WTC11 (cell line): Measurements from ENCODE around the gene LBH. TPM values are rescaled to one million over a fixed set of nuclear protein-coding genes. Genes with fewer than 3 reads are reported as not detected.

Experiments used
- ATAC-seq: fragments of 200-7000 bp; cut with Tn5 transposase; 2 replicates; pipeline ENCODE4 v1.10.0; 2021; ENCODE audit warnings: mild to moderate bottlenecking, moderate library complexity
- CTCF ChIA-PET: fragments of 300-600 bp; sonication (Branson Sonifier 250); formaldehyde crosslinking; loops from one replicate; lab custom pipeline; 2021; ENCODE audit warnings: antibody characterized with exemption; lab: Charles Lee
- POLR2A ChIA-PET: fragments of 350-600 bp; sonication (Branson Sonifier 250); formaldehyde crosslinking; loops from one replicate; lab custom pipeline; 2021; ENCODE audit warnings: antibody characterized with exemption; lab: Charles Lee
- DNase-seq: peaks from one replicate; pipeline ENCODE4 v3.0.0; 2021; ENCODE audit warnings: low spot score
- H3K27ac Mint-ChIP-seq: 2 replicates; pipeline ENCODE4 v1.8.0; 2021; ENCODE audit warnings: mixed read lengths
- H3K27me3 Mint-ChIP-seq: 2 replicates; pipeline ENCODE4 v1.8.0; 2021; ENCODE audit warnings: low read depth, mild to moderate bottlenecking, moderate library complexity, mixed read lengths
- H3K36me3 Mint-ChIP-seq: 2 replicates; pipeline ENCODE4 v1.8.0; 2021; ENCODE audit warnings: mixed read lengths
- H3K4me1 Mint-ChIP-seq: 2 replicates; pipeline ENCODE4 v1.8.0; 2022; ENCODE audit warnings: mixed read lengths
- H3K4me3 Mint-ChIP-seq: 2 replicates; pipeline ENCODE4 v1.8.0; 2021; ENCODE audit warnings: mild to moderate bottlenecking, moderate library complexity, mixed read lengths
- H3K9me3 Mint-ChIP-seq: 2 replicates; pipeline ENCODE4 v1.8.0; 2021; ENCODE audit warnings: mixed read lengths
- CREB1 ChIP-seq: sonication (generic); formaldehyde crosslinking; IDR thresholded peaks from 2 replicates; pipeline ENCODE4 v1.8.0; 2023; ENCODE audit warnings: mild to moderate bottlenecking, missing genetic modification reagents
- EMX1 ChIP-seq: fragments of 250-450 bp; sonication (Bioruptor Pico); IDR thresholded peaks from 2 replicates; pipeline ENCODE4 v1.8.0; 2021; ENCODE audit warnings: mild to moderate bottlenecking
- ESRRA ChIP-seq: sonication (generic); formaldehyde crosslinking; IDR thresholded peaks from 2 replicates; pipeline ENCODE4 v1.8.1; 2022; ENCODE audit warnings: mild to moderate bottlenecking, missing genetic modification reagents, borderline replicate concordance
- ETV6 ChIP-seq: sonication (generic); formaldehyde crosslinking; IDR thresholded peaks from 2 replicates; pipeline ENCODE4 v1.8.1; 2022; ENCODE audit warnings: mild to moderate bottlenecking, missing genetic modification reagents
- GRHL2 ChIP-seq: fragments of 250-450 bp; sonication (Bioruptor Pico); IDR thresholded peaks from 2 replicates; pipeline ENCODE4 v1.8.0; 2022; ENCODE audit warnings: mild to moderate bottlenecking, moderate library complexity; ENCODE audit not compliant: insufficient replicate concordance, severe bottlenecking
- HMGA2 ChIP-seq: fragments of 250-450 bp; sonication (Bioruptor Pico); IDR thresholded peaks from 2 replicates; pipeline ENCODE4 v1.4.0; 2021; ENCODE audit warnings: mild to moderate bottlenecking, moderate library complexity
- NFATC4 ChIP-seq: fragments of 250-450 bp; sonication (Bioruptor Pico); IDR thresholded peaks from 2 replicates; pipeline ENCODE4 v1.9.0; 2021; ENCODE audit warnings: mild to moderate bottlenecking
- NR3C1 ChIP-seq: sonication (generic); formaldehyde crosslinking; conservative IDR thresholded peaks from 2 replicates; pipeline ENCODE4 v1.8.1; 2023; ENCODE audit warnings: low read depth, mild to moderate bottlenecking, missing genetic modification reagents
- PRRX2 ChIP-seq: fragments of 250-450 bp; sonication (Bioruptor Pico); IDR thresholded peaks from 2 replicates; pipeline ENCODE4 v1.8.0; 2021; ENCODE audit warnings: mild to moderate bottlenecking
- RORB ChIP-seq: fragments of 250-450 bp; sonication (Bioruptor Pico); IDR thresholded peaks from 2 replicates; pipeline ENCODE4 v1.9.0; 2021; ENCODE audit warnings: mild to moderate bottlenecking
- SOX15 ChIP-seq: fragments of 250-450 bp; sonication (Bioruptor Pico); IDR thresholded peaks from 2 replicates; pipeline ENCODE4 v1.9.0; 2021; ENCODE audit warnings: mild to moderate bottlenecking
- SP1 ChIP-seq: sonication (generic); formaldehyde crosslinking; conservative IDR thresholded peaks from 2 replicates; pipeline ENCODE4 v1.8.1; 2022; ENCODE audit warnings: missing genetic modification reagents
- TEAD4 ChIP-seq: sonication (generic); formaldehyde crosslinking; IDR thresholded peaks from 2 replicates; pipeline ENCODE4 v1.8.0; 2022; ENCODE audit warnings: mild to moderate bottlenecking, missing genetic modification reagents
- ZNF232 ChIP-seq: sonication (generic); formaldehyde crosslinking; IDR thresholded peaks from 2 replicates; pipeline ENCODE4 v1.8.0; 2022; ENCODE audit warnings: mild to moderate bottlenecking, missing genetic modification reagents
- total RNA-seq: library from RNA; stranded (reverse); gene quantifications from 3 replicates; pipeline ENCODE4 v1.2.3, GENCODE V29; 2021
- TF ChIP-seq, protein P1 (sequence below): sonication (generic); formaldehyde crosslinking; IDR thresholded peaks from 2 replicates; pipeline ENCODE4 v1.8.1; 2022; ENCODE audit warnings: mild to moderate bottlenecking, moderate library complexity, missing genetic modification reagents
- TF ChIP-seq, protein P2 (sequence below): sonication (generic); formaldehyde crosslinking; conservative IDR thresholded peaks from 2 replicates; pipeline ENCODE4 v1.8.1; 2022; ENCODE audit warnings: mild to moderate bottlenecking, missing genetic modification reagents
- TF ChIP-seq, protein P3 (sequence below): sonication (generic); formaldehyde crosslinking; IDR thresholded peaks from 2 replicates; pipeline ENCODE4 v1.8.0; 2022; ENCODE audit warnings: mild to moderate bottlenecking, missing genetic modification reagents
- TF ChIP-seq, protein P4 (sequence below): sonication (generic); formaldehyde crosslinking; IDR thresholded peaks from 2 replicates; pipeline ENCODE4 v1.8.1; 2023; ENCODE audit warnings: mild to moderate bottlenecking, moderate library complexity, missing genetic modification reagents
- TF ChIP-seq, protein P5 (sequence below): sonication (generic); formaldehyde crosslinking; IDR thresholded peaks from 2 replicates; pipeline ENCODE4 v1.8.1; 2022; ENCODE audit warnings: missing genetic modification reagents, borderline replicate concordance
- TF ChIP-seq, protein P6 (sequence below): fragments of 250-450 bp; sonication (Bioruptor Pico); IDR thresholded peaks from 2 replicates; pipeline ENCODE4 v1.9.0; 2021; ENCODE audit warnings: moderate library complexity, mild to moderate bottlenecking, inconsistent platforms, borderline replicate concordance

Gene LBH
- total RNA-seq, 1 experiment from 2014 or later: 47.3 TPM

DNA sequence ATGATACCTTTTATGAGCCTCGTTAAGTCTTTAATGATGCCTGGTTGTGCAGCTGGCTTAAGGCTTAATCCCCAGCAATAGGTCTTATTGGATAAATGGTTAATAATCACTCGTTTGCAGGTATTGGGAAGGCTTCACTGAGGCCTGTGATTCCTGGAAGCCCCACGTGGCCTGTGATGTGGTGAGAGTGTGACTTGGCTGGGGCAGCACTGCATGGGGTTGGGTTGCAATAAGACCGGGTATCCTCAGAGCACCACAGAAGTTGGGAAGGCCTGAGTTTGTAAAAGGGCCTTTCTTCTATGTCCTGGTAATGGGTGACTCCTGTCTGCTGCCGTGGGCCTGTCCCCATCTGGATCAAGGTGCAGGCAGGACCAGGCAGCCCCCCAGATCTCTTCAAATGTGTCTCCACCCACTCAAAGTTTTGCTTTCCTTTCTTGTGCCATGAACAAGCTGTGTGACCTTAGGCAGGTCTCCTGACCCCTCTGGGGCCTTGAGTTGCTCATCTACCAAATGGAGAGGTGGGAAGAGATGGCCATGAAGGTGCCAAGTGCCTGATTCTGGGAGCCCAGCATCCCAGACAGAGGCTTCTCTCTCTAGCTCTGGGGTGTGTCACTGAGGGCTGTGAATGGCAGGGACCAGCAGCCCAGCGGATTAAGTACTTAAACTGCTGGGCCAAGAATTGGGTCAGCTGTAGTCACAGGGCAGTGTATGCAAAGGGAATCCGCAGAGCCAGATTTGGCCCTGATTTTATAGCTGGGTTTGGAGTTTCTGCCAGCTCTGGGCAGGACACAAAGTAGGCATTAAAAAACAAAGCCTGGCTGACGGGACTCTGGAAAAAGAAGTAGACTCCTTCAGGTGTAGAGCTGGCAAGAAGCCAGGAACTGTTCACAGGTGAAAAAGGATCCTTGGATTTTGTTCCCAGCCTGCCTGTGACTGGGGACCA is 24.4 kb downstream of the LBH start:
- Mint-ChIP-seq H3K27ac (no peak overlapping the region; the same call in 1 of the 2 replicates), H3K4me3 (no peak overlapping the region), H3K4me1 (peaks cover 8% of the 10 kb centered on the region; the same call in 1 of the 2 replicates), H3K36me3 (peaks cover 32% of the 10 kb centered on the region), H3K9me3 (peaks cover 3% of the 10 kb centered on the region; the same call in 1 of the 2 replicates), H3K27me3 (no peaks in the 10 kb centered on the region)
- TF ChIP-seq PRRX2 (no peak), EMX1 (CRISPR knock-in tag) (no peak), ZNF232 (CRISPR knock-in tag) (no peak), NFATC4 (CRISPR knock-in tag) (no peak), NR3C1 (CRISPR knock-in tag) (no peak), GRHL2 (CRISPR knock-in tag) (no peak), CREB1 (no peak), HMGA2 (CRISPR knock-in tag) (no peak)
- TF ChIP-seq, protein P1, sequence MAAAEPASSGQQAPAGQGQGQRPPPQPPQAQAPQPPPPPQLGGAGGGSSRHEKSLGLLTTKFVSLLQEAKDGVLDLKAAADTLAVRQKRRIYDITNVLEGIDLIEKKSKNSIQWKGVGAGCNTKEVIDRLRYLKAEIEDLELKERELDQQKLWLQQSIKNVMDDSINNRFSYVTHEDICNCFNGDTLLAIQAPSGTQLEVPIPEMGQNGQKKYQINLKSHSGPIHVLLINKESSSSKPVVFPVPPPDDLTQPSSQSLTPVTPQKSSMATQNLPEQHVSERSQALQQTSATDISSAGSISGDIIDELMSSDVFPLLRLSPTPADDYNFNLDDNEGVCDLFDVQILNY (CRISPR knock-in tag): no peak
- TF ChIP-seq, protein P2, sequence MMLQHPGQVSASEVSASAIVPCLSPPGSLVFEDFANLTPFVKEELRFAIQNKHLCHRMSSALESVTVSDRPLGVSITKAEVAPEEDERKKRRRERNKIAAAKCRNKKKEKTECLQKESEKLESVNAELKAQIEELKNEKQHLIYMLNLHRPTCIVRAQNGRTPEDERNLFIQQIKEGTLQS (CRISPR knock-in tag): no peak
- TF ChIP-seq, protein P3, sequence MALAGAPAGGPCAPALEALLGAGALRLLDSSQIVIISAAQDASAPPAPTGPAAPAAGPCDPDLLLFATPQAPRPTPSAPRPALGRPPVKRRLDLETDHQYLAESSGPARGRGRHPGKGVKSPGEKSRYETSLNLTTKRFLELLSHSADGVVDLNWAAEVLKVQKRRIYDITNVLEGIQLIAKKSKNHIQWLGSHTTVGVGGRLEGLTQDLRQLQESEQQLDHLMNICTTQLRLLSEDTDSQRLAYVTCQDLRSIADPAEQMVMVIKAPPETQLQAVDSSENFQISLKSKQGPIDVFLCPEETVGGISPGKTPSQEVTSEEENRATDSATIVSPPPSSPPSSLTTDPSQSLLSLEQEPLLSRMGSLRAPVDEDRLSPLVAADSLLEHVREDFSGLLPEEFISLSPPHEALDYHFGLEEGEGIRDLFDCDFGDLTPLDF (CRISPR knock-in tag): no peak
- DNase-seq (no peak), ATAC-seq (no peak)
- ChIA-PET CTCF (interaction anchor here (1.0 to 3.1 kb wide), 3 partner anchors 17 to 91 kb away, joined by 3 to 17 read pairs (median 3); no protein-coding TSS in a partner anchor), POLR2A (no interaction called here)

DNA sequence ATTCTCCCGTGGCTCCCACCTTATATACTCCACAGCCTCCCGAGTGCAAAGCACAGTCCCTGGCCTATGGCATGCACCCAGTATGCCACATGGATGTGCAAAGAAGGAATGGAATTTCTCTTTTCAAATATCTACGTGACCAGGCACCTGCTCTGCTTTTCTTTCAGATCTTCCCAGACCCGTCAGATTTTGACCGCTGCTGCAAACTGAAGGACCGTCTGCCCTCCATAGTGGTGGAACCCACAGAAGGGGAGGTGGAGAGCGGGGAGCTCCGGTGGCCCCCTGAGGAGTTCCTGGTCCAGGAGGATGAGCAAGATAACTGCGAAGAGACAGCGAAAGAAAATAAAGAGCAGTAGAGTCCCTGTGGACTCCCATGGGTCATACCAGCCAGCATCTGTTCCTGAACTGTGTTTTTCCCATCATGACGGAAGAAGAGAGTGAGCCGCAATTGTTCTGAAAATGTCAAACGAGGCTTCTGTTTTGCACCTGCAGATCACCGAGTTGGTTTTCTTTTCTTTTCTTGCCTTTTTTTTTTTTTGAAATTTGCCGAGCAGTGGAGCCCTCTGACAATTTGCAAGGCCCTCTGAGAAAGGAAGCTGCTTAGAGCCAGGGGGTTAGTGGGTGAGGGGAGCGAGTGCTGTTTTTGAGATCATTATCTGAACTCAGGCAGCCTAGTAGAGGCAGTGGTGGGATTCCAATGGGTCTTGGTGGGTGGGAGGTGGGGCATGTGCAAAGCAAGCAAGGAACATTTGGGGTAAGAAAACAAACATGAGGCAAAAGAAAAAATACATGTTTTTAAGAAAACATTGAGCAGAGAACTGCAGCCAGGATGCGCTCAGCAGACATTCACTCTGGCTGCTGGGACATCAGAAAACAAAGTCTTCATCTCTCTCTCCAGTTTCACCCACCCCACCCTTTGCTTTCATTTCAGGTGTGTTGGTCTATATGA is 26.2 kb downstream of the LBH start:
- Mint-ChIP-seq H3K27me3 (no peaks in the 10 kb centered on the region), H3K9me3 (peaks cover 9% of the 10 kb centered on the region), H3K27ac (0 out of 2 replicates have a peak overlapping the region, but pooled peaks have one; percentile 11), H3K36me3 (peaks cover 33% of the 10 kb centered on the region), H3K4me3 (no peak overlapping the region), H3K4me1 (peaks cover 10% of the 10 kb centered on the region; the same call in 1 of the 2 replicates)
- POLR2A ChIA-PET: no interaction called here
- ATAC-seq (no peak), DNase-seq (no peak)
- CTCF ChIA-PET: interaction anchor here (0.9 to 3.1 kb wide), 2 partner anchors 19 to 454 kb away, joined by 3 to 17 read pairs; no protein-coding TSS in a partner anchor
- TF ChIP-seq SOX15: no peak
- TF ChIP-seq, protein P4, sequence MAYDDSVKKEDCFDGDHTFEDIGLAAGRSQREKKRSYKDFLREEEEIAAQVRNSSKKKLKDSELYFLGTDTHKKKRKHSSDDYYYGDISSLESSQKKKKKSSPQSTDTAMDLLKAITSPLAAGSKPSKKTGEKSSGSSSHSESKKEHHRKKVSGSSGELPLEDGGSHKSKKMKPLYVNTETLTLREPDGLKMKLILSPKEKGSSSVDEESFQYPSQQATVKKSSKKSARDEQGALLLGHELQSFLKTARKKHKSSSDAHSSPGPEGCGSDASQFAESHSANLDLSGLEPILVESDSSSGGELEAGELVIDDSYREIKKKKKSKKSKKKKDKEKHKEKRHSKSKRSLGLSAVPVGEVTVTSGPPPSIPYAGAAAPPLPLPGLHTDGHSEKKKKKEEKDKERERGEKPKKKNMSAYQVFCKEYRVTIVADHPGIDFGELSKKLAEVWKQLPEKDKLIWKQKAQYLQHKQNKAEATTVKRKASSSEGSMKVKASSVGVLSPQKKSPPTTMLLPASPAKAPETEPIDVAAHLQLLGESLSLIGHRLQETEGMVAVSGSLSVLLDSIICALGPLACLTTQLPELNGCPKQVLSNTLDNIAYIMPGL: no peak
- TF ChIP-seq, protein P1 (CRISPR knock-in tag): no peak
- no peak for TF ChIP-seq TEAD4
- TF ChIP-seq RORB (CRISPR knock-in tag): no peak
- TF ChIP-seq, protein P5, sequence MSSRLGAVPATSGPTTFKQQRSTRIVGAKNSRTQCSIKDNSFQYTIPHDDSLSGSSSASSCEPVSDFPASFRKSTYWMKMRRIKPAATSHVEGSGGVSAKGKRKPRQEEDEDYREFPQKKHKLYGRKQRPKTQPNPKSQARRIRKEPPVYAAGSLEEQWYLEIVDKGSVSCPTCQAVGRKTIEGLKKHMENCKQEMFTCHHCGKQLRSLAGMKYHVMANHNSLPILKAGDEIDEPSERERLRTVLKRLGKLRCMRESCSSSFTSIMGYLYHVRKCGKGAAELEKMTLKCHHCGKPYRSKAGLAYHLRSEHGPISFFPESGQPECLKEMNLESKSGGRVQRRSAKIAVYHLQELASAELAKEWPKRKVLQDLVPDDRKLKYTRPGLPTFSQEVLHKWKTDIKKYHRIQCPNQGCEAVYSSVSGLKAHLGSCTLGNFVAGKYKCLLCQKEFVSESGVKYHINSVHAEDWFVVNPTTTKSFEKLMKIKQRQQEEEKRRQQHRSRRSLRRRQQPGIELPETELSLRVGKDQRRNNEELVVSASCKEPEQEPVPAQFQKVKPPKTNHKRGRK (CRISPR knock-in tag): no peak
- no peak for TF ChIP-seq ETV6 (CRISPR knock-in tag)
- no peak for TF ChIP-seq ESRRA (CRISPR knock-in tag)
- TF ChIP-seq, protein P6, sequence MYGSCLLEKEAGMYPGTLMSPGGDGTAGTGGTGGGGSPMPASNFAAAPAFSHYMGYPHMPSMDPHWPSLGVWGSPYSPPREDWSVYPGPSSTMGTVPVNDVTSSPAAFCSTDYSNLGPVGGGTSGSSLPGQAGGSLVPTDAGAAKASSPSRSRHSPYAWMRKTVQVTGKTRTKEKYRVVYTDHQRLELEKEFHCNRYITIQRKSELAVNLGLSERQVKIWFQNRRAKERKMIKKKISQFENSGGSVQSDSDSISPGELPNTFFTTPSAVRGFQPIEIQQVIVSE (CRISPR knock-in tag): no peak
- TF ChIP-seq SP1: no peak
